Activated B cell treated with CpG ODN at 0.5 μM for 24 hours (primary cell): ENCODE data around the gene RAPGEF4. TPM values are rescaled to one million over a fixed set of nuclear protein-coding genes. Genes with fewer than 3 reads are reported as not detected.

Source experiments
- ATAC-seq: fragments of 200-7000 bp; cut with Tn5 transposase; one replicate; pipeline ENCODE4 v1.10.0; 2021; ENCODE audit warnings: low read depth, mild to moderate bottlenecking, moderate library complexity
- CTCF ChIA-PET: fragments of 350-600 bp; sonication (Branson Sonifier 250); formaldehyde crosslinking; loops from one replicate; lab custom pipeline; 2021; ENCODE audit warnings: antibody characterized with exemption; lab: Charles Lee
- POLR2A ChIA-PET: fragments of 350-600 bp; sonication (Branson Sonifier 250); formaldehyde crosslinking; loops from one replicate; lab custom pipeline; 2021; ENCODE audit warnings: antibody characterized with exemption; lab: Charles Lee
- DNase-seq: peaks from one replicate; pipeline ENCODE4 v3.0.0; 2022
- H3K27ac Mint-ChIP-seq: one replicate; pipeline ENCODE4 v1.8.0; 2020; ENCODE audit warnings: mixed read lengths
- H3K27me3 Mint-ChIP-seq: one replicate; pipeline ENCODE4 v1.8.0; 2021; ENCODE audit warnings: mixed read lengths
- H3K36me3 Mint-ChIP-seq: one replicate; pipeline ENCODE4 v1.8.0; 2021; ENCODE audit warnings: low read depth, mixed read lengths
- H3K4me1 Mint-ChIP-seq: one replicate; pipeline ENCODE4 v1.8.0; 2021; ENCODE audit warnings: mixed read lengths
- H3K4me3 Mint-ChIP-seq: one replicate; pipeline ENCODE4 v1.8.0; 2020; ENCODE audit warnings: mild to moderate bottlenecking, mixed read lengths
- H3K9me3 Mint-ChIP-seq: one replicate; pipeline ENCODE4 v1.8.0; 2020; ENCODE audit warnings: mixed read lengths
- intact Hi-C: fragments of 100-400 bp; cut with micrococcal nuclease; formaldehyde crosslinking; loops from one replicate; pipeline ENCODE4 v1.15.1; 2024
- total RNA-seq: library from RNA; stranded (reverse); gene quantifications from 2 replicates; pipeline ENCODE4 v1.2.3, GENCODE V29; 2022
- TF ChIP-seq, protein P1 (sequence below): fragments of 200-600 bp; IDR thresholded peaks from one replicate; pipeline ENCODE4 v1.8.0; 2022; ENCODE audit warnings: antibody characterized with exemption, mild to moderate bottlenecking

Gene RAPGEF4
- total RNA-seq, 1 donor from 2014 or later, result not detected

DNA sequence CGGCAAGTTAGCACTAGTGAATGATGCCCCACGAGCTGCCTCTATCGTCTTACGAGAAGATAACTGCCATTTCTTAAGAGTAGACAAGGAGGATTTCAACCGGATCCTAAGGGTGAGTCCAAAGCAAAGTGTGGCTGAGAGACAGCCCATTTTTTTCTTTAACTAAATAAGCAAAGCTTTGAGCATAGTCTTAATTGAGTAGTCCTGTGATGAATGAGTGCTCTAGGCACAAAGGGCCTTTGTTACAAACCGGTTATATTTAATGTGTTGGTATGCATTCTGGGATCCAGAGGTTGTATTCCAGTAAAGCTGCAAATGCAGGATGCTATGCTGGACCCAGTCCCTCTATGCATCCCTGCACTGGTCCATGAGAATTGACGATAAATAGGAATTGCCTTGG lies 253.1 kb downstream of the RAPGEF4 start:
- no peaks in the 10 kb centered on the region for H3K9me3 Mint-ChIP-seq
- H3K27me3 Mint-ChIP-seq, result peaks cover 8% of the 10 kb centered on the region
- no peak overlapping the region for H3K27ac Mint-ChIP-seq
- TF ChIP-seq, protein P1, sequence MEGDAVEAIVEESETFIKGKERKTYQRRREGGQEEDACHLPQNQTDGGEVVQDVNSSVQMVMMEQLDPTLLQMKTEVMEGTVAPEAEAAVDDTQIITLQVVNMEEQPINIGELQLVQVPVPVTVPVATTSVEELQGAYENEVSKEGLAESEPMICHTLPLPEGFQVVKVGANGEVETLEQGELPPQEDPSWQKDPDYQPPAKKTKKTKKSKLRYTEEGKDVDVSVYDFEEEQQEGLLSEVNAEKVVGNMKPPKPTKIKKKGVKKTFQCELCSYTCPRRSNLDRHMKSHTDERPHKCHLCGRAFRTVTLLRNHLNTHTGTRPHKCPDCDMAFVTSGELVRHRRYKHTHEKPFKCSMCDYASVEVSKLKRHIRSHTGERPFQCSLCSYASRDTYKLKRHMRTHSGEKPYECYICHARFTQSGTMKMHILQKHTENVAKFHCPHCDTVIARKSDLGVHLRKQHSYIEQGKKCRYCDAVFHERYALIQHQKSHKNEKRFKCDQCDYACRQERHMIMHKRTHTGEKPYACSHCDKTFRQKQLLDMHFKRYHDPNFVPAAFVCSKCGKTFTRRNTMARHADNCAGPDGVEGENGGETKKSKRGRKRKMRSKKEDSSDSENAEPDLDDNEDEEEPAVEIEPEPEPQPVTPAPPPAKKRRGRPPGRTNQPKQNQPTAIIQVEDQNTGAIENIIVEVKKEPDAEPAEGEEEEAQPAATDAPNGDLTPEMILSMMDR, result no peak
- H3K4me1 Mint-ChIP-seq, result no peaks in the 10 kb centered on the region
- no peak for ATAC-seq
- ChIA-PET POLR2A (no interaction called here), CTCF (no interaction called here)
- intact Hi-C loops, result no loop called here
- DNase-seq, result no peak
- H3K4me3 Mint-ChIP-seq, result no peak overlapping the region
- H3K36me3 Mint-ChIP-seq, result no peaks in the 10 kb centered on the region

DNA sequence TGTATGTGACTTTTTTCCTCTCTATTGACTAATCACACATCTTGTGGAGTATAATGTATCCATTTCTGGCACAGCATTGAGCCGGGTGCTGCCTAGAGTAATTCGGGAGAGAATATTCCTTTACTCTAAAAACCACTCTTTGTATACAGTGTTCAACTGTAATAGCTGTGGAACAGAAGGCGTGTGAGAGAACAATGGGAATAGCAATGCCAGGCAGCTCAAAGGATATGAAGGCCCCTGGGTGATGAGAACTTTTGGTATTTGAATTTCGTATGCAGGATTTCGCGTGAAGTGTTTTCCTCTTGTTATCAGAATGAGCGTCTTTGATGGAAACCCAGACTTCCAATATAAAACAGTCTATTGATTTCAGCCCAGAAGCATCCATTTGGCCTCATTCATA lies 255.4 kb downstream of the RAPGEF4 start:
- no peak for DNase-seq
- CTCF ChIA-PET, result no interaction called here
- H3K27me3 Mint-ChIP-seq, result peaks cover 2% of the 10 kb centered on the region
- intact Hi-C loops, result no loop called here
- POLR2A ChIA-PET, result no interaction called here
- H3K4me1 Mint-ChIP-seq, result no peaks in the 10 kb centered on the region
- H3K36me3 Mint-ChIP-seq, result no peaks in the 10 kb centered on the region
- no peaks in the 10 kb centered on the region for H3K9me3 Mint-ChIP-seq
- no peak overlapping the region for H3K4me3 Mint-ChIP-seq
- ATAC-seq, result no peak
- TF ChIP-seq, protein P1, result no peak
- H3K27ac Mint-ChIP-seq, result no peak overlapping the region

DNA sequence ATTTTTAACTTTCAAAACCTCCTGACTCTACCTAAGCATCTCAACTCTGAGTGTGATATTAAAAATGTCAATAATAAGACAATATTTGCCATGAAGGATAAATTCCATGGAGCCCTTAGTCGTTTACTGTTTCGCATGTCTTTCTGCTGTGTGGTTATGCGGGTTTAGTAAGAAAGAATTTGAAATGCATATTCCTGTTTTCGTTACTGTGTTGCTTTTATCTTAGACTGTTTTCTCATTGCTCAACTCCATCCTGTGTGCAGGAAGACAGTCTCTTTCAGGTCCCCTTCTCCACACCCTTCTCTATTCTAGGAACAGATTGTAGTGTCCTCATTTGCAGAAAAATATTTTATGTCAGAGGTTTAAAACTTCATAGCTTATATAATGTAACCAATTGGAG lies 257.5 kb downstream of the RAPGEF4 start:
- no peaks in the 10 kb centered on the region for H3K9me3 Mint-ChIP-seq
- no peaks in the 10 kb centered on the region for H3K4me1 Mint-ChIP-seq
- H3K36me3 Mint-ChIP-seq, result no peaks in the 10 kb centered on the region
- no peak for DNase-seq
- intact Hi-C loops, result no loop called here
- ChIA-PET CTCF (no interaction called here), POLR2A (no interaction called here)
- ATAC-seq, result no peak
- H3K4me3 Mint-ChIP-seq, result no peak overlapping the region
- H3K27ac Mint-ChIP-seq, result no peak overlapping the region
- TF ChIP-seq, protein P1, result no peak
- peaks cover 3% of the 10 kb centered on the region for H3K27me3 Mint-ChIP-seq

DNA sequence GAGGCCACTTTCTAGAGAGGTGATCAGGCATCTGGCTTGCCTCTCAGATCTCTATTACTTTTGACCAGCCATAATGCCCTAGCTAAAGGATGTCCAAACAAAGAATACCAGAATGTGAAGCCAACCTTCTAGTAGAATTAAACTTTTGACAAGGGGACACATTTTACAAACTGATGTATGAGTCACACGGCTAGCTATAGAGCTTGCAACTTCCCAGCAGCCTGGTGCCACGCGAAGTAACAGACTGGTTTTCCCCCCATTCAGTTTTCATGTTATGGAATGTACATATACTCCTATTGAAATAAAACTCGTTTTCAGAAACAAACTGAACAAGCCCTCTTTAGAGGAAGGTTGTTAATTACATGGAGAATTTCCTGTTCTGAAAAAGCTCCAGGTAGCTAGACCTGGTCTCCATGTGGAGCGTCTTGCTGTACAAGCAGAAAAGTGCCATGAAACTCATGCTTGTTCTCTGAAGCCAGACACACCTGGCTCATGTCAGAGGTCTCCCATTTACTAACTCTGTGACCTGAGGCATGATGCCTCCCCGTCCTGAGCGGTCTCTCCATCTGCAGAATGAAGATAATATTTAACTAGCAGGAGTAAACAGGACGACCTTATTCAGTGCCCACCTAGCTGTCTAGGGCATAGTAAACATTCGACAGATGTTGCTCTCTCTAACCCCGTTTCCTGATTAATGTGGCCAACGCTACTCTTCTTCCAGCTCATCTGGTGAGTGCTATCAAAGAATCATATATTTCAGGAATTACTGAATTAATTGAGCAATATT lies 258.5 kb downstream of the RAPGEF4 start:
- CTCF ChIA-PET, result no interaction called here

DNA sequence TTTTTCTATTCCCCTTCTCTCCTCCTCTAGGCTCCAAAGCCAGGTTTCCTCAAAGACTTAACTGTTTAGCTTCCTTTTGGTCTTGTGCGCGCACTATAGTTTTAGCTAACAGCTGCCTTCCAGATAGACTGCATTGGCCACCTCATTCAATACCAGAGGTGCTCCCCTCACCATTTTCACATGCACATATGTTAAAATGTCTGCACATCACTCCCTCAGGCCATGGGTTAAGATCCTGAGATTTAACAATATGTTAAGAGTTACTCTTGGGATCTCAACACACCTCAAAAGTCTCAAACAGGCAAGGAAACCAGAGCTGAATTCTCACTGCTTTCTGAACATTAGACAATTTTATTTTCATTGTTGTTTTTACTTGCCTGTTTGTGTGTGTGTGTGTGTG lies 259.2 kb downstream of the RAPGEF4 start:
- Mint-ChIP-seq H3K27ac (no peak overlapping the region), H3K27me3 (peaks cover 7% of the 10 kb centered on the region), H3K9me3 (no peaks in the 10 kb centered on the region), H3K4me1 (no peaks in the 10 kb centered on the region), H3K4me3 (no peak overlapping the region), H3K36me3 (no peaks in the 10 kb centered on the region)
- ChIA-PET CTCF (no interaction called here), POLR2A (no interaction called here)
- TF ChIP-seq, protein P1, result no peak
- intact Hi-C loops, result no loop called here
- DNase-seq (no peak), ATAC-seq (no peak)

More for the DNA sequence above, 258.5 kb downstream of the RAPGEF4 start:
- no peak for DNase-seq
- H3K27me3 Mint-ChIP-seq, result peaks cover 6% of the 10 kb centered on the region
- POLR2A ChIA-PET, result no interaction called here
- H3K27ac Mint-ChIP-seq, result no peak overlapping the region
- no peak overlapping the region for H3K4me3 Mint-ChIP-seq
- H3K36me3 Mint-ChIP-seq, result no peaks in the 10 kb centered on the region
- no peak for ATAC-seq
- intact Hi-C loops, result no loop called here
- H3K9me3 Mint-ChIP-seq, result no peaks in the 10 kb centered on the region
- TF ChIP-seq, protein P1, result no peak
- no peaks in the 10 kb centered on the region for H3K4me1 Mint-ChIP-seq
